Measurements from ENCODE around the gene HOXC10.

- TF ChIP-seq POLR2AphosphoS5 (IDR thresholded peaks at IDR 0.05; ENCODE audit: low read depth, low read length) (no peak), CTCF (IDR thresholded peaks at IDR 0.05) (no peak), TCF7L2 (IDR thresholded peaks at IDR 0.05; ENCODE audit: low read depth, low read length) (no peak), SIN3A (IDR thresholded peaks at IDR 0.05; ENCODE audit: borderline replicate concordance, insufficient read depth, low read depth, low read length) (no peak)
- TF ChIP-seq, protein P1, sequence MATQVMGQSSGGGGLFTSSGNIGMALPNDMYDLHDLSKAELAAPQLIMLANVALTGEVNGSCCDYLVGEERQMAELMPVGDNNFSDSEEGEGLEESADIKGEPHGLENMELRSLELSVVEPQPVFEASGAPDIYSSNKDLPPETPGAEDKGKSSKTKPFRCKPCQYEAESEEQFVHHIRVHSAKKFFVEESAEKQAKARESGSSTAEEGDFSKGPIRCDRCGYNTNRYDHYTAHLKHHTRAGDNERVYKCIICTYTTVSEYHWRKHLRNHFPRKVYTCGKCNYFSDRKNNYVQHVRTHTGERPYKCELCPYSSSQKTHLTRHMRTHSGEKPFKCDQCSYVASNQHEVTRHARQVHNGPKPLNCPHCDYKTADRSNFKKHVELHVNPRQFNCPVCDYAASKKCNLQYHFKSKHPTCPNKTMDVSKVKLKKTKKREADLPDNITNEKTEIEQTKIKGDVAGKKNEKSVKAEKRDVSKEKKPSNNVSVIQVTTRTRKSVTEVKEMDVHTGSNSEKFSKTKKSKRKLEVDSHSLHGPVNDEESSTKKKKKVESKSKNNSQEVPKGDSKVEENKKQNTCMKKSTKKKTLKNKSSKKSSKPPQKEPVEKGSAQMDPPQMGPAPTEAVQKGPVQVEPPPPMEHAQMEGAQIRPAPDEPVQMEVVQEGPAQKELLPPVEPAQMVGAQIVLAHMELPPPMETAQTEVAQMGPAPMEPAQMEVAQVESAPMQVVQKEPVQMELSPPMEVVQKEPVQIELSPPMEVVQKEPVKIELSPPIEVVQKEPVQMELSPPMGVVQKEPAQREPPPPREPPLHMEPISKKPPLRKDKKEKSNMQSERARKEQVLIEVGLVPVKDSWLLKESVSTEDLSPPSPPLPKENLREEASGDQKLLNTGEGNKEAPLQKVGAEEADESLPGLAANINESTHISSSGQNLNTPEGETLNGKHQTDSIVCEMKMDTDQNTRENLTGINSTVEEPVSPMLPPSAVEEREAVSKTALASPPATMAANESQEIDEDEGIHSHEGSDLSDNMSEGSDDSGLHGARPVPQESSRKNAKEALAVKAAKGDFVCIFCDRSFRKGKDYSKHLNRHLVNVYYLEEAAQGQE (IDR thresholded peaks at IDR 0.05; ENCODE audit: insufficient read depth in 1 of 2, low read depth in 2 of 2, low read length in 1 of 2) = no peak
These were observed 52.7 kb downstream of the HOXC10 start for GRCh38 chr12:54037360-54038283.

All from Panc1 (cell line).